GM06990 (cell line): ENCODE results near the gene ATF6.
"Not testable (repeated sequence)": the region's sequence is repeated elsewhere in the genome, so short reads cannot be mapped to it uniquely, and the experiment has no call there.

Experiments
- DNase-seq: peaks from one replicate; pipeline ENCODE4 v3.0.0-alpha.2; 2011; ENCODE audit not compliant: insufficient read length; ENCODE audit errors: extremely low read depth
- H3K27me3 ChIP-seq: replicated peaks from 2 replicates; pipeline ENCODE4 v1.6.0; 2011; ENCODE audit warnings: low read length; ENCODE audit not compliant: control insufficient read depth, insufficient read depth
- H3K36me3 ChIP-seq: 2 replicates; pipeline ENCODE4 v1.5.1; 2011; ENCODE audit warnings: low read length; ENCODE audit not compliant: control insufficient read depth, insufficient read depth
- H3K4me3 ChIP-seq: replicated peaks from 2 replicates; pipeline ENCODE4 v1.5.1; 2011; ENCODE audit warnings: low read depth, mild to moderate bottlenecking, control low read depth, low read length
- CTCF ChIP-seq: IDR thresholded peaks from 2 replicates; pipeline ENCODE4 v1.5.1; 2011; ENCODE audit warnings: low read length, control low read depth, mild to moderate bottlenecking, inconsistent platforms; ENCODE audit not compliant: insufficient read depth, poor library complexity, severe bottlenecking

The ATF6 gene

DNA sequence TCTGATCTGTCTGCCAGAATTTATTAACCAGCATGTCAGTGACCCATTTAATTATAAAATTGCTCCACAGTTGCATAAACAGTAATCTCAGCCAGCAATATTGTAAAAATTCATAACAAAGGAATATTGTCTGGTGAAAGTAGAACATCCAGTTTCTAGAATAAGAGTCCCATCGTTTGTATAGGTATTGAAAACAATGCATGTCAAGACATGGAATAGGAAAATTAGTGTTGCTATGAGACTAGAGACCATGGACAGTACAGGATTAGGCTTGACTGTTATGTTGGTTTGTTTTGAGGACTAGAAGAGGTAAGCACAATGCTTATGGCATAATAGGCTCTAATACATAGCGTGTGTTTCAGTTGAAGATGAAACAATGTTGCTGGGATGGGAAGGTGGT, 37.1 kb downstream of the ATF6 start:
- no peak for TF ChIP-seq CTCF
- no peak for DNase-seq
- Histone ChIP-seq H3K4me3 (no peak overlapping the region), H3K27me3 (no peaks in the 10 kb centered on the region), H3K36me3 (peaks cover 6% of the 10 kb centered on the region)

- DNase-seq: no peak
- TF ChIP-seq CTCF: no peak
- H3K27me3 ChIP-seq: no peaks in the 10 kb centered on the region
- H3K36me3 ChIP-seq: peaks cover 9% of the 10 kb centered on the region
- H3K4me3 ChIP-seq: no peak overlapping the region
Observed at GRCh38 chr1:161805399-161806197, 39.5 kb downstream of the ATF6 start.

- H3K27me3 ChIP-seq, H3K36me3 ChIP-seq, DNase-seq, H3K4me3 ChIP-seq: not testable (repeated sequence)
Observed at GRCh38 chr1:161809202-161809601, 43.1 kb downstream of the ATF6 start.

GRCh38 chr1:161809656-161810055, 43.5 kb downstream of the ATF6 start:
- H3K36me3 ChIP-seq, H3K27me3 ChIP-seq, DNase-seq, H3K4me3 ChIP-seq: not testable (repeated sequence)

- DNase-seq: no peak
- H3K27me3 ChIP-seq: no peaks in the 10 kb centered on the region
- no peak overlapping the region for H3K4me3 ChIP-seq
- H3K36me3 ChIP-seq: peaks cover 5% of the 10 kb centered on the region
- no peak for TF ChIP-seq CTCF
Observed at GRCh38 chr1:161810780-161811179, 44.7 kb downstream of the ATF6 start.

- Histone ChIP-seq H3K4me3 (no peak overlapping the region), H3K27me3 (no peaks in the 10 kb centered on the region), H3K36me3 (peaks cover 4% of the 10 kb centered on the region)
- TF ChIP-seq CTCF: no peak
- DNase-seq: no peak
Observed at GRCh38 chr1:161816201-161816600, 50.1 kb downstream of the ATF6 start.
